RWPE1 (cell line): ENCODE data around the gene AP3B1.

Experiments
- CTCF ChIA-PET: fragments of 350-600 bp; sonication (Branson Sonifier 250); formaldehyde crosslinking; extraction: SDS; loops from one replicate; lab custom pipeline; 2021; lab: Yijun Ruan, JAX
- POLR2A ChIA-PET: fragments of 400-600 bp; formaldehyde crosslinking; extraction: SDS; loops from one replicate; lab custom pipeline; 2020; ENCODE audit warnings: antibody characterized with exemption; ENCODE audit not compliant: low non-redundant PET; lab: Yijun Ruan, JAX
- DNase-seq: peaks from one replicate; pipeline ENCODE4 v3.0.0; 2012; ENCODE audit warnings: low spot score
- H3K27ac ChIP-seq: fragments of 450-650 bp; 2 replicates; pipeline ENCODE4 v1.5.1; 2017
- CTCF ChIP-seq: fragments of 450-650 bp; conservative IDR thresholded peaks from 2 replicates; pipeline ENCODE4 v1.5.1; 2017; ENCODE audit warnings: low read depth, mild to moderate bottlenecking

The AP3B1 gene

GRCh38 chr5:78294248-78295034 lies at the start of gene AP3B1:
Gene AP3B1 (minus strand): TSS chr5:78294698. CDS start chr5:78294579, 119 bp downstream.
- TF ChIP-seq CTCF, result no peak
- POLR2A ChIA-PET, result interaction anchor here (0.9 to 1.3 kb wide), 6 partner anchors 21 to 235 kb away, joined by 3 to 10 read pairs (median 3); partner anchors contain the start of gene SCAMP1
- DNase-seq, result peak; percentile 99
- peak within 1 kb of the TSS; percentile 94 for H3K27ac ChIP-seq
- CTCF ChIA-PET, result interaction anchor here (0.6 to 0.7 kb wide), 5 partner anchors 11 to 1171 kb away, joined by 3 to 5 read pairs (median 3); no protein-coding TSS in a partner anchor

- no peak for TF ChIP-seq CTCF
- H3K27ac ChIP-seq, result no peak overlapping the region
- ChIA-PET POLR2A (no interaction called here), CTCF (no interaction called here)
- no peak for DNase-seq
These were observed 46.9 kb upstream of the AP3B1 start for GRCh38 chr5:78341440-78341839.

GRCh38 chr5:78339617-78340436 lies 45.3 kb upstream of the AP3B1 start:
- no peak for DNase-seq
- ChIA-PET CTCF (interaction anchor here (0.5 to 0.7 kb wide), 3 partner anchors 12 to 154 kb away, joined by 3 to 7 read pairs (median 4); no protein-coding TSS in a partner anchor), POLR2A (no interaction called here)
- TF ChIP-seq CTCF, result no peak
- no peak overlapping the region for H3K27ac ChIP-seq

- CTCF ChIA-PET, result interaction anchor here (1.8 kb wide), 1 partner anchor 16 kb away, joined by 4 read pairs; no protein-coding TSS in a partner anchor
- no peak overlapping the region for H3K27ac ChIP-seq
- no peak for TF ChIP-seq CTCF
- DNase-seq, result no peak
- POLR2A ChIA-PET, result no interaction called here
These were observed 42.2 kb upstream of the AP3B1 start for GRCh38 chr5:78336698-78337097.

- TF ChIP-seq CTCF, result no peak
- DNase-seq, result no peak
- ChIA-PET POLR2A (interaction anchor here (1.4 kb wide), 1 partner anchor 41 kb away, joined by 3 read pairs; the partner anchor contains the start of gene AP3B1), CTCF (interaction anchor here (0.7 to 1.8 kb wide), 3 partner anchors 15 to 156 kb away, joined by 3 to 4 read pairs (median 4); partner anchors contain the start of gene SCAMP1)
- H3K27ac ChIP-seq, result no peak overlapping the region
These were observed 41.5 kb upstream of the AP3B1 start for GRCh38 chr5:78335976-78336375.

- CTCF ChIA-PET, result interaction anchor here (0.6 to 1.8 kb wide), 3 partner anchors 14 to 52 kb away, joined by 3 to 4 read pairs (median 4); no protein-coding TSS in a partner anchor
- POLR2A ChIA-PET, result interaction anchor here (0.6 to 1.4 kb wide), 2 partner anchors 27 to 40 kb away, joined by 3 to 4 read pairs; partner anchors contain the start of gene AP3B1
- no peak overlapping the region for H3K27ac ChIP-seq
- no peak for DNase-seq
- TF ChIP-seq CTCF, result no peak
These were observed 40.3 kb upstream of the AP3B1 start for GRCh38 chr5:78334811-78335210.
